Measurements from ENCODE around the gene AFF3. TPM values are rescaled to one million over a fixed set of nuclear protein-coding genes. Genes with fewer than 3 reads are reported as not detected.

Gene AFF3
- 3.5 and 3.7 TPM in 2 replicates for polyA plus RNA-seq (2013)

DNA sequence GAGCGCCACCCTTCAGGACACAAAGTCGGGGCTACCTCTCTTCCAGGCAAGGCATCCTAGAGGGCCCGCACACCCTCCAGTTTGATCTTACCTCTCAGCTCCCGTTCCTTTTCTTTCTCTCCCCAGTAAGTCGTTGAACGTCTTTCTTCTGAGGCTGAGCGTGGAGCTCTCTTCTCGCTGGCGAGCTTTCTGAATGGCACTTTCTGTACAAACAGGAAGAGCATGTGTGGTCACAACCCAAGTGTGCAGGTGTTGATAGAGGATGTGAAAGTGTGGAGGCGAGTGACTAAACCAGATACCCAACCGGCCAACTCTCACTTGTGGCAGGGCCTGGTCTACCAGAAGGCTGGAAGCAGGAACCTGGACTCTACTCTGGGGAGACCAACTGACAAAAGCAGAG lies at the start of gene AFF3:
AFF3 (minus strand) TSS at position 198 of the 400 bp plus-strand sequence. CDS start 38,136 bp downstream, outside the sequence.
- Histone ChIP-seq H2BK5ac (ENCODE audit: low read depth, low read length, poor library complexity) (no peak within 1 kb of the TSS), H4K91ac (ENCODE audit: low read depth, low read length) (no peak within 1 kb of the TSS), H3K79me1 (ENCODE audit: low read length) (no peaks in the 10 kb centered on the region), H3K14ac (ENCODE audit: low read length) (no peak within 1 kb of the TSS), H3K4ac (ENCODE audit: low read depth, low read length) (no peak within 1 kb of the TSS), H3K4me1 (ENCODE audit: control insufficient read depth in 1 of 2, insufficient read depth in 2 of 2, low read length in 2 of 2) (no peaks in the 10 kb centered on the region), H2AFZ (ENCODE audit: insufficient read depth, low read length, poor library complexity) (no peak within 1 kb of the TSS), H3K27me3 (ENCODE audit: insufficient read depth, low read length) (no peaks in the 10 kb centered on the region), H2BK120ac (ENCODE audit: insufficient read depth, low read length, poor library complexity) (no peak within 1 kb of the TSS), H3K79me2 (ENCODE audit: control insufficient read depth, insufficient read depth, low read length, poor library complexity) (no peaks in the 10 kb centered on the region), H3K9me3 (ENCODE audit: insufficient read depth, low read depth, low read length) (peaks cover 1% of the 10 kb centered on the region), H3K9ac (ENCODE audit: low read length) (no peak within 1 kb of the TSS), H2BK12ac (ENCODE audit: low read length) (no peak within 1 kb of the TSS), H3K27ac (ENCODE audit: low read depth, low read length) (no peak within 1 kb of the TSS), H4K8ac (ENCODE audit: low read depth, low read length) (no peak within 1 kb of the TSS), H3K36me3 (ENCODE audit: control insufficient read depth in 1 of 2, insufficient read depth in 2 of 2, low read length in 2 of 2) (no peaks in the 10 kb centered on the region), H3K18ac (ENCODE audit: low read length) (no peak within 1 kb of the TSS), H2AK5ac (ENCODE audit: low read length) (no peak within 1 kb of the TSS), H3K4me3 (ENCODE audit: low read depth, low read length) (no peak within 1 kb of the TSS), H3K23ac (ENCODE audit: low read length) (no peak within 1 kb of the TSS), H4K12ac (ENCODE audit: low read depth, low read length) (no peak within 1 kb of the TSS), H3K4me2 (ENCODE audit: low read length) (no peak within 1 kb of the TSS)
- DNase-seq: no peak
- no CpG with 5 or more reads among the region's 11 CpGs for WGBS (ENCODE audit: extremely low coverage, insufficient coverage, insufficient read length)

- DNase-seq: no peak
Measured at GRCh38 chr2:100189387-100189786, 47.0 kb upstream of the AFF3 start.

DNA sequence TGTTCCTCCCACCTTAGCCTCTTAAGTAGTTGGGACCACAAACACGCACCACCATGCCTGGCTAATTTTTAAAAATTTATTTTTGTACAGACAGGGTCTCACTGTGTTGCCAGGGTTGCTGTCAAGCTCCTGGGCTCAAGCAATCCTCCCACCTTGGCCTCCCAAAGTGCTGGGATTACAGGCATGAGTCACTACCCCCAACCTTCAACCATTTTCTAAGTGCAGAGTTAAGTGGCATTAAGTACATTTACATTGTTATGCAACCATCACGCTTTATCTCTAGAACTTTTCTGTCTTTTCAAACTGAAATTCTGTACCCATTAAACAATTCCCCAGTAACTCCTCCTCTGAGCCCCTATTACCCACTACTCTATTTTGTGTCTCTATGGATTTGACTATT lies 45.9 kb upstream of the AFF3 start:
- Histone ChIP-seq H2BK12ac (ENCODE audit: low read length) (no peak overlapping the region), H3K79me2 (ENCODE audit: control insufficient read depth, insufficient read depth, low read length, poor library complexity) (no peaks in the 10 kb centered on the region), H3K18ac (ENCODE audit: low read length) (no peak overlapping the region), H3K4me2 (ENCODE audit: low read length) (no peak overlapping the region), H3K36me3 (ENCODE audit: control insufficient read depth in 1 of 2, insufficient read depth in 2 of 2, low read length in 2 of 2) (no peaks in the 10 kb centered on the region), H2BK120ac (ENCODE audit: insufficient read depth, low read length, poor library complexity) (no peak overlapping the region), H2AK5ac (ENCODE audit: low read length) (no peak overlapping the region), H3K4me3 (ENCODE audit: low read depth, low read length) (no peak overlapping the region), H4K91ac (ENCODE audit: low read depth, low read length) (no peak overlapping the region), H3K14ac (ENCODE audit: low read length) (no peak overlapping the region), H4K8ac (ENCODE audit: low read depth, low read length) (no peak overlapping the region), H3K4me1 (ENCODE audit: control insufficient read depth in 1 of 2, insufficient read depth in 2 of 2, low read length in 2 of 2) (peaks cover 0 to 3% of the 10 kb centered on the region in 2 experiments), H2BK5ac (ENCODE audit: low read depth, low read length, poor library complexity) (no peak overlapping the region), H3K79me1 (ENCODE audit: low read length) (no peaks in the 10 kb centered on the region), H3K23ac (ENCODE audit: low read length) (no peak overlapping the region), H3K27me3 (ENCODE audit: insufficient read depth, low read length) (peaks cover 2% of the 10 kb centered on the region), H4K12ac (ENCODE audit: low read depth, low read length) (no peak overlapping the region), H3K27ac (ENCODE audit: low read depth, low read length) (no peak overlapping the region), H3K9ac (ENCODE audit: low read length) (no peak overlapping the region), H3K4ac (ENCODE audit: low read depth, low read length) (no peak overlapping the region), H2AFZ (ENCODE audit: insufficient read depth, low read length, poor library complexity) (no peak overlapping the region), H3K9me3 (ENCODE audit: insufficient read depth, low read depth, low read length) (no peaks in the 10 kb centered on the region)
- no CpG with 5 or more reads among the region's 2 CpGs for WGBS (ENCODE audit: extremely low coverage, insufficient coverage, insufficient read length)
- DNase-seq: no peak

More at GRCh38 chr2:100189387-100189786, 47.0 kb upstream of the AFF3 start:
- Histone ChIP-seq H4K8ac (ENCODE audit: low read depth, low read length) (no peak overlapping the region), H3K9me3 (ENCODE audit: insufficient read depth, low read depth, low read length) (no peaks in the 10 kb centered on the region), H3K36me3 (ENCODE audit: control insufficient read depth in 1 of 2, insufficient read depth in 2 of 2, low read length in 2 of 2) (no peaks in the 10 kb centered on the region), H2BK12ac (ENCODE audit: low read length) (no peak overlapping the region), H2BK120ac (ENCODE audit: insufficient read depth, low read length, poor library complexity) (no peak overlapping the region), H3K27me3 (ENCODE audit: insufficient read depth, low read length) (peaks cover 2% of the 10 kb centered on the region), H4K91ac (ENCODE audit: low read depth, low read length) (no peak overlapping the region), H3K18ac (ENCODE audit: low read length) (no peak overlapping the region), H2AK5ac (ENCODE audit: low read length) (no peak overlapping the region), H3K14ac (ENCODE audit: low read length) (no peak overlapping the region), H3K4me3 (ENCODE audit: low read depth, low read length) (no peak overlapping the region), H3K79me2 (ENCODE audit: control insufficient read depth, insufficient read depth, low read length, poor library complexity) (no peaks in the 10 kb centered on the region), H3K4me1 (ENCODE audit: control insufficient read depth in 1 of 2, insufficient read depth in 2 of 2, low read length in 2 of 2) (peaks cover 0 to 3% of the 10 kb centered on the region in 2 experiments), H3K9ac (ENCODE audit: low read length) (no peak overlapping the region), H3K4ac (ENCODE audit: low read depth, low read length) (no peak overlapping the region), H3K27ac (ENCODE audit: low read depth, low read length) (no peak overlapping the region), H3K23ac (ENCODE audit: low read length) (no peak overlapping the region), H2AFZ (ENCODE audit: insufficient read depth, low read length, poor library complexity) (no peak overlapping the region), H3K79me1 (ENCODE audit: low read length) (no peaks in the 10 kb centered on the region), H3K4me2 (ENCODE audit: low read length) (no peak overlapping the region), H2BK5ac (ENCODE audit: low read depth, low read length, poor library complexity) (no peak overlapping the region), H4K12ac (ENCODE audit: low read depth, low read length) (no peak overlapping the region)
- WGBS (ENCODE audit: extremely low coverage, insufficient coverage, insufficient read length): no CpG with 5 or more reads among the region's 6 CpGs

DNA sequence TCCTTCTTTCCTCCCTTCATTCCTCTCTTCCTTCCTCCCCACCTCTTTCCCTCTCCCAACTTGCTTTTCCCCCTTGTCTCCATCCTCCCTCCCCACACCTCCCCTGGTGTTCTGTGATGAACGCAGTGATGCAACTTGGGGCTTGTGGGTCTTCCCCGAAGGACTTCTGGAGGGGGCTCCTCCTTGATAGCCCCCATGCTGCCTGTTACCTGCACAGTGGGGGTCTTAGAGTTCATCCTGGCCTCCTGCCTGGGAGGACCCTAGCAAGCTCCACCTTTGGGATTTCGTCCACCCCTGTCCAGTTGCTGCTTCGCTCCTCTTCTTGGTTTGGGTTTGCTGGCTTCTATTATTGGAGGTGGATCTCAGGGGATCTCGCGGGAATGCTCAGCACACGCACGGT lies 43.7 kb upstream of the AFF3 start:
- Histone ChIP-seq H3K14ac (ENCODE audit: low read length) (no peak overlapping the region), H2BK120ac (ENCODE audit: insufficient read depth, low read length, poor library complexity) (no peak overlapping the region), H3K18ac (ENCODE audit: low read length) (no peak overlapping the region), H3K79me2 (ENCODE audit: control insufficient read depth, insufficient read depth, low read length, poor library complexity) (no peaks in the 10 kb centered on the region), H2AFZ (ENCODE audit: insufficient read depth, low read length, poor library complexity) (no peak overlapping the region), H4K12ac (ENCODE audit: low read depth, low read length) (no peak overlapping the region), H3K36me3 (ENCODE audit: control insufficient read depth in 1 of 2, insufficient read depth in 2 of 2, low read length in 2 of 2) (no peaks in the 10 kb centered on the region), H4K8ac (ENCODE audit: low read depth, low read length) (no peak overlapping the region), H3K4ac (ENCODE audit: low read depth, low read length) (no peak overlapping the region), H2BK12ac (ENCODE audit: low read length) (no peak overlapping the region), H3K4me3 (ENCODE audit: low read depth, low read length) (no peak overlapping the region), H3K4me2 (ENCODE audit: low read length) (no peak overlapping the region), H3K27me3 (ENCODE audit: insufficient read depth, low read length) (peaks cover 2% of the 10 kb centered on the region), H3K79me1 (ENCODE audit: low read length) (no peaks in the 10 kb centered on the region), H3K4me1 (ENCODE audit: control insufficient read depth in 1 of 2, insufficient read depth in 2 of 2, low read length in 2 of 2) (no peaks in the 10 kb centered on the region), H3K9me3 (ENCODE audit: insufficient read depth, low read depth, low read length) (no peaks in the 10 kb centered on the region), H2BK5ac (ENCODE audit: low read depth, low read length, poor library complexity) (no peak overlapping the region), H4K91ac (ENCODE audit: low read depth, low read length) (no peak overlapping the region), H3K23ac (ENCODE audit: low read length) (no peak overlapping the region), H3K27ac (ENCODE audit: low read depth, low read length) (no peak overlapping the region), H2AK5ac (ENCODE audit: low read length) (no peak overlapping the region), H3K9ac (ENCODE audit: low read length) (no peak overlapping the region)
- WGBS (ENCODE audit: extremely low coverage, insufficient coverage, insufficient read length): no CpG with 5 or more reads among the region's 8 CpGs
- DNase-seq: no peak
